Activated CD8-positive, alpha-beta memory T cell treated with anti-CD3 and anti-CD28 coated beads for 48 hours (primary cell): Measurements from ENCODE around the gene LRRK1.

Experiments
- DNase-seq, 3 experiments: peaks; one replicate each; pipeline ENCODE4 v3.0.0-alpha.2; 2020; ENCODE audit warnings: low read depth in 2 of 3, low spot score in 2 of 3

The LRRK1 gene

DNA sequence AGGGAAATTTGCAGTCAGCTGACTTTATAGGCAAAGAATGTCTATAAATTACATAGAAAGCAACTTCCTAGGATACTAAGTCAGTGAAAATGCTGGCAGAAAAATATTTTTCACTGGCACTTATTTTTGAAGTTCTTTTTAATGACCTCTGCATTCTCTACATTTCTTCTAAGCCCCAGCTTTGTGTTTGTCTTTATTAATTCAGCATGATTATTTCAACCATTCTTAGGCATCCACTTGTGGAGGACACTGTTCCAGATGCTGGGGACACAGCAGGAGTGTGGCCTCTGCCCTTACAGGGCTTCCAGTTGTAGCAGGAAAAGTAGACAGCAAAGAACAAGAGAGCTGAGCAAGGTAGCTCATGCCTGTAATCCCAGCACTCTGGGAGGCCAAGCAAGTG lies 15.0 kb downstream of the LRRK1 start:
- no peak for DNase-seq

DNA sequence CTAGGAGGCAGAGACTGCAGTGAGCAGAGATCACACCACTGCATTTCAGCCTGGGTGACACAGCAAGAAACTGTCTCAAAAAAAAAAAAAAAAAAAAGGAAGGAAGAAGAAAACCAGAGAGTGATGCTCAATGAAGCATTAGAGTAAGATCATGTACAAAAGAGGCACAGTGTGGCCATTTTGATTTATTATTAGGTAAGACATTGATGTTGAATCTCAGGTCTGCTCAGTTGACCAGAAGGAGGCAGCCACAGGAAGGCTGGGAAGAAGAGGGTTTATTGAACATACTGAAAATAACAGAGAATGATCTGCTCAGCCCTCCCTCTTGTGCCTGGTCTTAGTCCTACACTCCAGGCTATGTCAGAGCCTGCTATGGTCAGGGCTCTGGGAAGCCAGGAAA lies 15.6 kb downstream of the LRRK1 start:
- DNase-seq, result no peak

DNA sequence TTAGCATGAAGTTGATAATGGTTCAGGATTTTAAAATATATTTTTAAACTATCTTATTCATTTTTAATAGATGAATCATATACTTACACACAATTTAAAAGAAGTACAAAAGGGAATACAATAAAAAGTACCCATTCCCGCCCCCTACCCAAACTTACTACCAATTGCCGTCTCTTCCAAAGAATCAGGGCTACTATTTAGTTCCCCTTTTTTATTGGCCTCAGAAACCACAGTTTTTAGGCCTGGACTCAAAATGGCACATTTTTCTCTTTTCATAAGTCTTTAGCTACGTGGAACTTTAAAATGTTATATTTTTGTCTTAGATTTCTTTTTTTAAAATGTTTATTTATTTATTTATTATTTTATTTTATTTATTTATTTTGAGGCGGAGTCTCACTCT lies 18.0 kb downstream of the LRRK1 start:
- DNase-seq, result no peak

DNA sequence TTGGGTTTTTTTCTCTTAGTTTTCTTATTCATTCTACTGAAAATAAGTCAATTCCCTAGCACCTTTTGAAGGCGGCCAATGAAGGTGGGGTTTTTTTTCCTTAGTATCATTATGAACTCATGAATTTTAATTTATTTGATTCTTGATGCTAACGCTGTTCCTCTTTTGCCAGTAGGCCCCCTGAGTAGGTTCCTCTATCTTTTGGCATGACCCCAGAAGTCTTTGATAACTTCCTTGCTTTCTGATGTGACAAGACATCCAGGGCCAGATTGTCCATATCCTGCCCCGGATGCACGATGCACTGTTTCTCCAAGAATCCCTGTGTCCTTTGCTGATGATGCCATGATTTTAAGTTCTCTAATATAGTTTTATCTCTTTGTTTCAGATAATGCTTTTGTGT lies 20.6 kb downstream of the LRRK1 start:
- DNase-seq, result no peak

DNA sequence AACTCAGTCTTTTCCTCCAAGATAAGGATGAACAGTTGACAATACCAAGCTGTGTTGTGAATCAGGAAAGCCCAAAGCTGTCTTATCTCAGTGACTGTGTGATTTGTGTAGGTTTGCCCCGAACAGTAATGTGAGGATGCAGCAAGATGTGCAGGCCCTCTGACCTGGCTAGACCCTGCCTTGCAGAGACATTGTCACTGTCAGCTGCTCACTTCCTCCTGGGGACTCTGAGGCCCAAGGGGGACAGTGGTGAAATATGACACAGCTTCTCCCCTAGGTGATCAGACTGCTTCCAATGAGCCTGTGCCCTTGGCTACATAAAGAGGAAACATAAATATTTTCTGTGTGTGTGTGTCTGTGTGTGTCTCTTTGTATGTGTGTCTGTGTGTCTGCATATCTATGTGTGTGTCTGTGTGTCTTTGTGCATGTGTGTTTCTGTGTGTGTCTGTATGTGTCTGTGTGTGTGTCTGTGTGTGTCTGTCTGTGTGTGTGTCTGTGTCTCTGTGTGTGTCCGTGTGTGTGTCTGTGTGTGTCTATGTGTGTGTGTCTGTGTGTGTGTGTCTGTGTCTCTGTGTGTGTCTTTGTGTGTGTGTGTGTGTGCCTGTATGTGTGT lies 21.7 kb downstream of the LRRK1 start:
- no peak for DNase-seq

DNA sequence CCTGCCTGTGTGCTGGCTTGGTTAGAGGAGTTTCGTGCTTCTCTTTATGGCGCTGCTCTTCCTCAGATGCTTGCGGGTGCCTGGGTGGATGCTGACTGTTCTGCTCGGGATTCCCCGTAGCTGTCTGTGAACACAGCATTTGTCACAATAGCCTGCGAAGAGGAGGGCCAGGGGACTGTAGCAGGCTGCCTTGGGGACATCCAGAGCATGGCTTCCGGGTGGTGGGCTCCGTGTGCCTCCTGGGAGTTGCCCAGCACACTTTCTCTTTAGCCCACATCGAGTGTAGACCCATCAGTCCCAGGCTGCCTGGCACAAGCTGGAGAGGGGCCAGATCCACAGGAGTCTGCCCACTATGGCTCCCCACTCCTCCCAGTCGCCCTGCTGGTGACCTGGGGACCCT lies 22.4 kb downstream of the LRRK1 start:
- no peak for DNase-seq

DNA sequence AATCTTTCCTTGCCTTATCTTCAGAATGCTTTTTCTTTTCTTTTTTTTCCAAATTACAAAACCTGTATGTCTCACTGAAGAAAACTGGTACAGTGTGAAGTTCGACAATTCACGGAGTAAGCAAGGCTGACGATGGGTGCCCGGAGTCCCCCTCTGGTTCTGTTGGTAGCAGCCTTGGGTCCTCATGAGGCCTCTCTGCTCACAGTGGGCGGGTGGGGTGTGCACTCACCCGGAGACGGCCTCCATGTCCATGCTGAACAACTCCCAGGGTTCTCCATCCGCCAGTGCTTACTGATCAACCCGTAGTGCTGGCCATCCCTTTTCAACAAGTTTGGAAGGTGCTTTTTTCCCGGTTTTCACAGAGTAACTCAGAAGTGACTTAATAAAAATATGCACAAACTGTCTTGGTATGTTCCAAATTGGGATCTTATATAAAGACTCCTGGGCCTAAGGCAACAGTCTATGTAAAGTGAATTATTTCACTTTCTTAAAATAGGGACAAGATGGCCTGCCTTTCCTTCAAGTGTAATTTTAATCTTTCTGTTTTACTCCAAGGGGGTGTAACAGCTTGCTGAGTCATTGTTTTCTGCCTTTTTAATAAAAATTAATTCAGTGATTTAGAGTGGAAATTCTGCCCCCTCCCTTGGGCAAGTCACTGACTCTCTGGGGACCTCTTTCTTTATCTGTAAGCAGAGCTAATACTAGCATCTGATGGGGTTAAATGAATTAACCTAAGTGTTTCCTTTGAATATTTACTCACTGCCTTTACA lies 23.7 kb downstream of the LRRK1 start:
- DNase-seq, result no peak

DNA sequence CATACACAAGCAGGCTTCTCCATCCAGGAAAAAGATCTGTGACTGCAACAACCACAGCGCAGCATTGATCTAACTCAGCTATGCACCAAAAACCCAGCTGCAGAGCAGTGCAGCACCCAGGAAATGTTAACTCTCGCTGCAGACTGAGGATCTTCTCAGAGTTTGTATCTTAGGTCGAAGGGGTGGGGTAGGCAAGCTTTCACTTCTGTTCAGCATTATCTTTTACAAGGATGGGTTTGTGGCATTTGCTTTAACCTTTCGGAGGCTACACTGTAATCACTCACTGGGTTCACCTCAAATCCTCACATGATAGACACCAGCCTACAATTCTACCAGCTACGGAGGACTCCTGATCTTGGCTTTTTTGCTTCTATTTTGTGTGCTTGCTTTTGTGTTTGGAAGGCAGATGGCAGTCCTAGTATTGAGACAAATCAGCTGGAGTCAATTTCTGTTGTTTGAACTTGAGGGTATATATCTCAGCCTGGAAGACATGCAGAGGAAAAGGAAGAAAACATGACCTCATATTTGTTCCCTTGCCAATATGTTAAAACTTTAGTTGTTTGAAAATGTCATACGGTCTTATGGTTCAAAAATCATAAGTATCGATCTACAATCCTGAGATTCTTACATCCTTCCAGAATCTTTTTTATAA lies 25.2 kb downstream of the LRRK1 start:
- no peak for DNase-seq

DNA sequence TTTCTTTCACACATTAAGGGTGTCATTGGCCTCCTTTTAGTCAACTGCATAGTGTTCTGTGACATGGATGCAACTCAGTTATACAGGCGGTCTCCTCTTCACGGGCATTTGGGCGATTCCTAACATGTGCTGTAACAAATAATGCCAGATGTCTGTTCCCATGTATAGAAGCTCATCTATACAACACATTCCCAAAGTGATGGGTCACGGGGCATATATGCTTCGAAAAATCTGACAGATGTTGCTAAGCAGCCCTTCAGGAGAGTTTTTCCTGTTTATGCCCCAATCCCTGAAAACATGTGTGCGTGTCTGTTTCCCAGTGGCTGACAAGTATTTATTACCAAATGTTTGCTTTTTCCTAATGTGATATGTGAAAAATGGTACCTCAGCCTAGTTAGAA lies 25.8 kb downstream of the LRRK1 start:
- no peak for DNase-seq

DNA sequence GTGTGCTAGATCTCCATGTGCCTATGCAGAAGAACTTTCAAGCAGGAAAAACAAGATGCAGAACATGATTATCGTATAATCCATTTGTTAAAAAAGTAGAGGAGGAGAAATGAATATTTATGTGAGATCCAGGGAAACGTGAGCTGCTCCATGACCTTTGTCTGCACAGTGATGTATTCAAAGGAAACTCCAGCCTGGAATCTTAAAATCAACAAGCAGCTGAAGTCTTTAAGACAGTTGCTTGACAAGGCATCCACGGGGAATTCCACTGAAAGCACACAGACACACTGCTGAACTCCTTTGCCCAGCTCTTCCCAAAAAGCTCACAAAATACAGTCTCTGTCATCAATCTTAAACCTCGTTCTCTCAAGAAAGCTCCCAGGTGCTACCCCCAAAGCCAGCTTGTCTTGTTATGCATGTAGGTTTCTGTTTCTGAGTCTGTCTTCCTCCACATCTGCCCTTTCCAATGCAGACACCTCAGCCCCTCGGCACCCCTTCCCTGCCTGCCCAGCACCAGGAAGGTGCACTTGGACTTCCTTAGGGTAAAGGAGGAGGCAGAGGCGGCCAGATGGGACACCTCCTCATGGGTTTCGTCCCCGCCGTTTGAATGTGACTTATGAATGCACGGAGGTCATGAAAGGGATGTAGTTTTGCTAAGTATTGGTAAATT lies 28.7 kb downstream of the LRRK1 start:
- no peak for DNase-seq

DNA sequence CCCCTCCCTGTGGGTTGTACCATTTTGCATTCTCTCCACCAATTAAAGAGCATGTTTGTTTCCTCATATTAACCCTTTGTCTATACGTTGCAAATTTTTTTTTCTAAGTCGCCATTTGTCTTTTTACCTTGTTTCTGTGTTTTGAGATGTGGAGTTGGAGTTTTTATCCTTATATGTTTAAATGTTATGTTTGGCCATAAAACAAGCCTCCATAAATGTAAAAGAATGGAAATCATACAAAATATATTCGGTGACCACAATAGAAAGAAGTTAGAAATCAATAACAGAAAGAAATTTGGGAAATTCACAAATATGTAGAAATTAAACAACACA lies 29.2 kb downstream of the LRRK1 start:
- DNase-seq, result no peak

DNA sequence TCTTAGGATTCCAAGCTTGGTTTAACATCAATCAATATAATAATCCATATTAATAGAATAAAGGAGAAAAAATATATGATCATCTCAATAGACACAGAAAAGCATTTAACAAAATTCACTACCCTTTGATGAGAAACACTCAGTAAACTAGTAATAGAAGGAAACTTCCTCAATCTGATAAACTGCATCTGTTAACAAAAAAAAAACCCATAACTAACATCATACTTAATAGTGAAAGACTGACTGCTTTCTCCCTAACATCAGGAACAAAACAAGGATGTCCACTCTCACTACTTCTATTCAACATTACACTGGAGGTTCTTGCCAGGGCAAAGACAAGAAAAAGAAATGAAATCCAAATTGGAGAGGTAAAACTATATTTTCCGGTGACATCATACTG lies 30.5 kb downstream of the LRRK1 start:
- no peak for DNase-seq

DNA sequence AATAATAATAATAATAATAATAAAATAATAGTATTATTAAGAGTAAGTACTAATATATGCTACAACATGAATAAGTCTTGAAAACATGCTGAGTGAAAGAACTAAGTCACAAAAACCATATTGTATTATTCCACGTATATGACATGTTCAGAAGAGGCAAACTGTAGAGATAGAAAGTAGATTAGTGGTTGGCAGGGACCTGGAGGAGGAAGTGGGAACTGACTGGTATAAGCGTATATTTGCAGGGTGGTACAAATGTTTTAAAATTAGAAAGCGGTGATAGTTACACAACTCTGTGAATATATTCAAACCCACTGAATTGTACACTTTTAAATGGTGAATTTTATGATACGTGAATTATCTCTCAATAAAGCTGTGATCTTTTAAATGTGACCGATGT lies 32.8 kb downstream of the LRRK1 start:
- no peak for DNase-seq

DNA sequence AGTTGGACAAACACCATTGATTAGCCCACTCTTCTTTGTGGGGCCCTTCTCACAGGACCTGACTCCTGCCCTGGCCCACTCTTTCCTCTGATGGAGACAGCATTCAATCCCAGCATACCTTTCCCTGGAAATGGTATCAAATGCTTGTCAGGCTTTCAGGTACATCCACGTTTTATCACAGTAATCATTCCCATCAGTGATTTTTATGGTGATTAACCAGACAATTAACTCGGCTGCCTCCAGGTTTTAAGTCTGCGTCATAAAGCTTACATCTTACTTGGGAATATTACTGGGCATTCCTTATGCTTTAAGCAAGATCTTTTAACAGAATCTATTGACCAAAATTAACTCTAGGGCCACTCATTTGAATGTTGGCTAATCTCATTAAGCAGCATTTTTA lies 33.4 kb downstream of the LRRK1 start:
- DNase-seq, result no peak

DNA sequence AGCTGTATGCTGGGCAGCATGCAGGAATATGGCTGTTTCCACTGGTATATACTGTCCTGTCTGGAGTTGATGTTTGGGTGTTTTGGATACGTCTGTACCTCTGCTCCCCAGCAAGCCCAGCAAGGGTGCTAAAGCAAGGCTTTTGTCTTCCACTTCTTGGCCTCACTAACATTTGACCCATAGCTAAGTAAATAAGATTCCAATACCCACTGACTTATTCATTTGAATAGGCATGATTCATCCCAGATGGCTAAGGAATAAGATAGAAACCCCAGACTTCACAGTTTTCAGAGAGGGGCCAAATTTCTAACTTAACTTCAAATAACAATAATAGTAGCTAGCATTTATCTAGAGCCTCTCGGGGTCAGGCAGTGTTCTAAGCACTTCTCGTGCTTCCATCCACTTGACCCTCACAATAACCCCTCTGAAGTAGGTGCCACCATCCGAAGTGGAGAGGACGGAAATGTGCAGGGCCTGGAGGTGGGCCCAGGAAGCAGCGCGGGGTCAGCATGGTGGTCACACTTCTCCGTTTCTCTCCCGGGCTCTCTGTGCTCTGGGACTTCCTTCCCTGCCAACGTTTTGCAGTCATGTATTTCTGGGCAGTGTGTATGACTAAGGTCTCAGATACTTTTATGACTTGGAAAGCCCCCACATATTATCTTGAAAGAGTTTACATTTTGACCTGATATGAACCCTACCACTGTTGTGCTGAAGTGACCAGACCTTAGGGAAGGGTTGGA lies 39.3 kb downstream of the LRRK1 start:
- no peak for DNase-seq

DNA sequence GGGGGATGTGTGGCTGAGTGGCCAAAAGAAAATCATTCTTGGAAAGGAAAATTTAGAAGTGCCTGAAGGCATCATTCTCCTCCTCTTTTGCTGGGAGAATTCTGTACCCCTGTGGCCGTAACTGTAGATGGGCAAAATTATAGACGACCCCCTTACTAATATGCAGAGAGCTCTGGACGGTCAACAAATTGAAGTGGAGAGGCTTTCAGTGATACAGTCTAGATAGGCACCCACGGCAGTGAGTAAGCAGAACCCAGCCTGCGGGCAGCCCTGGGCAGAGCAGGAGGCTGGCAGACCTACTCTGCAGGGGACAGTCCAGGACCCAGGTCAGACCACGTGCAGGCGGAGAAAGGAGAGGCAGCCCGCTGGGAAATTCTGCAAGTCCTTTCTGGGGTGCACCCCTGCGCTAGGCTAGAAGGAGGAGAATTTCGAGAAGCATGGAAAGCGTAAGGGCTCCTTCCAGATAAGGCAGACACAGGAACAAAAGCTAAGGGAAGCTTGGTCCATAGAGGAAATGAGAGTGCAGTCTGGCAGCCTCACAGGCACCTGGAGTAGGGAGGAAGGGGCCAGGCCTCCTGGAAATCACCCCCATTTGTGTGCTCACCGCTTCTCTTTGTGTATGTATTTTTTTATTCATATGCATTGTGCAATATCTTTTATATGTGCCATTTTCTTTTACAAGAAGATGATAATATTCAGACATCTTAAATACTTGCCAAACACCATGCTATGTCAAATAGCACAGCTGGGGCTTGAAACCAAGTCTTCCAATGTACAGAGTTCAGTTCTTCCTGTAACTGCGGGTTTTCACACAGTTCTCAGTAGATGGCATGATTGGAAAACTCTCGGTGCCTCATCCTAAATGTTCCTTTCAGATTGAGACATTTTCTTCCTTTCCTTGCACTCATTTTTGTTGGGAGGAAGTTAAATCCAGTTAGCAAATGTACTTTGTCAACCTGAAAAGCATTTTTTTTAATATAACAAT lies 40.2 kb downstream of the LRRK1 start:
- DNase-seq, result no peak

DNA sequence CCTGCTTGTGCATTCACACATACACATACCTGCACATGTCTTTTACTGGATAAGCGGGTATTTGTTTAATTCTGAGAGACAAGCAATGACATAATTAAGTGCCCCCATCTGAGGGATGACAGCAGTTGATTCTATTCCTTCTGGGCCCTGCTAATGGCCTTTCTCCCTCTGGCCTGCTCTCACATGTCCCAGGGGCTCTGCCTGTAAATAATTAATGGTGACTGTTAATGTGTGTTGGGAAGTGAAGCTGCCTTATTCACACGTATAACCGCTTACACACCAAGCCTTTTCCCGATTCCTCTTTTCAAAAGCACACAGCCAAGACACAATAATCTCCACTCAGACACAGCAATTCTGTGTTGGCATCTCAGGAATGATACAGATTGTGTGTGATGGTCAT lies 47.8 kb downstream of the LRRK1 start:
- DNase-seq, result no peak

DNA sequence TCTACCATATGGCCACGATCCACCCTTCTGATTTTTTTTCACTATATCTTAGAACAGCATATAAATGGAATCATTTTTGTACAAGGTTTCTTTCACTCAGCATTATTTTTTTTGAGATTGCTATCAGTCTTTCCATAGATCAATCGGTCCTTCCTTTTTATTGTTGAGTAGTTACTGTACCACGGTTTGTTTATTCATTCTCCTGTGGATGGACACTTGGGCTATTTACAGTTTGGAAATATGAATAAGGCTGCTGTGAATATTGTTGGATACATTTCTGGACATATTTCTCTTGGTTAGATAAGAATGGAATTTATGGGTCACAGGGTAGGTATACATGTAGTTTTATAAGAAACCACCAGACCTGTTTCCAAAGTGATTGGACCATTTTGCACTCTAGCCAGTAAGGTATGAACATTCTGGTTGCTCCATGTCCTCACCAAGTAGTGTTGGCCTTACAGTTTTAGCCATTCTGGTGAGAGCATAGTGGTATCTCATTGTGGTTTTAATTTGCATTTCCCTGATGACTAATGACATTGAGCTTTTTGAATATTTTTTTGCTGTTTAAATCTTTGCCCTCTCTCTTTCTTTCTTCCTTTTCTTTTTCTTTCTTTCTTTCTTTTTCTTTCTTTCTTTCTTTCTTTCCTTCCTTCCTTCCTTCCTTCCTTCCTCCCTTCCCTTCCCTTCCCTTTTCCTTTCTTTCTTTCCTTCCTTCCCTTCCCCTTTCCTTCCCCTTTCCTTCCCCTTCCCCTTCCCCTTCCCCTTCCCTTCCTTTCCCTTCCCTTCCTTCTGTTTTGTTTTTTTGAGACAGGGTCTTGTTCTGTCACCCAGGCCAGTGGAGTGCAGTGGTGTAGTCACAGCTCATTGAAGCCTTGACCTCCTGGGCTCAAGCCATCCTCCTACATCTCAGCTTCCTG lies 49.2 kb downstream of the LRRK1 start:
- DNase-seq, result no peak

DNA sequence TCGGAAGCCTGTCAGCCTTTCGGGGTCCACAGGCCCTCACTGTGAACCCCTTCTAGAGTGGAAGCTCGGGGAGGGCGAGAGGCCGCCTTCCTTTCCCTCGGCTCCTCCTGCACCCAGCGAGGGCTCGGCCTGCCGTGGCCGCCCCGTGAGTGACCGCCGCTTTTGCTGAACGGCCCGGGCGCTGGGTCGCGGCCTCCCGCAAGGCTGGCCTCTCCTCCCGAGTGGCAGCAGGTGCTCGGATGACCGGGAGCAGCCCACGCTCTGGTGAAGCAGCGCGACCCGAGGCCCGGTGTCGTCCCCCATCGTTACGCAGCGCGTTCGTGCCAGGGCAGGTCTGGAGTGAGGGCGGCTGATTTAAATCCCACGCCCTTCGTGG lies 53.8 kb downstream of the LRRK1 start:
- no peak for DNase-seq
